ENCODE results near the gene SPATA13. TPM values are rescaled to one million over a fixed set of nuclear protein-coding genes. Genes with fewer than 3 reads are reported as not detected.
"Not testable (repeated sequence)": the region's sequence is repeated elsewhere in the genome, so short reads cannot be mapped to it uniquely, and the experiment has no call there.

The SPATA13 gene
- total RNA-seq, 3 donors from 2014 or later: 6.6 to 84.7 (median 58.7) TPM

- no peak overlapping the region for H3K4me3 ChIP-seq
- H3K36me3 ChIP-seq: no peaks in the 10 kb centered on the region
- no peak for DNase-seq (ENCODE audit: low spot score in 2 of 2)
- no peaks in the 10 kb centered on the region for H3K9me3 ChIP-seq
- H3K27me3 ChIP-seq: no peaks in the 10 kb centered on the region
- TF ChIP-seq POLR2AphosphoS5 (IDR thresholded peaks at IDR 0.05) (no peak), POLR2A (IDR thresholded peaks at IDR 0.05) (no peak)
- TF ChIP-seq, protein P1, sequence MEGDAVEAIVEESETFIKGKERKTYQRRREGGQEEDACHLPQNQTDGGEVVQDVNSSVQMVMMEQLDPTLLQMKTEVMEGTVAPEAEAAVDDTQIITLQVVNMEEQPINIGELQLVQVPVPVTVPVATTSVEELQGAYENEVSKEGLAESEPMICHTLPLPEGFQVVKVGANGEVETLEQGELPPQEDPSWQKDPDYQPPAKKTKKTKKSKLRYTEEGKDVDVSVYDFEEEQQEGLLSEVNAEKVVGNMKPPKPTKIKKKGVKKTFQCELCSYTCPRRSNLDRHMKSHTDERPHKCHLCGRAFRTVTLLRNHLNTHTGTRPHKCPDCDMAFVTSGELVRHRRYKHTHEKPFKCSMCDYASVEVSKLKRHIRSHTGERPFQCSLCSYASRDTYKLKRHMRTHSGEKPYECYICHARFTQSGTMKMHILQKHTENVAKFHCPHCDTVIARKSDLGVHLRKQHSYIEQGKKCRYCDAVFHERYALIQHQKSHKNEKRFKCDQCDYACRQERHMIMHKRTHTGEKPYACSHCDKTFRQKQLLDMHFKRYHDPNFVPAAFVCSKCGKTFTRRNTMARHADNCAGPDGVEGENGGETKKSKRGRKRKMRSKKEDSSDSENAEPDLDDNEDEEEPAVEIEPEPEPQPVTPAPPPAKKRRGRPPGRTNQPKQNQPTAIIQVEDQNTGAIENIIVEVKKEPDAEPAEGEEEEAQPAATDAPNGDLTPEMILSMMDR (IDR thresholded peaks at IDR 0.05): no peak
- H3K4me1 ChIP-seq: no peaks in the 10 kb centered on the region
- H3K27ac ChIP-seq: no peak overlapping the region
- intact Hi-C loops (cut with DNase I; ENCODE audit: low total_unique reads): no loop called here
These were observed 179.6 kb downstream of the SPATA13 start for GRCh38 chr13:24339937-24340607.

DNA sequence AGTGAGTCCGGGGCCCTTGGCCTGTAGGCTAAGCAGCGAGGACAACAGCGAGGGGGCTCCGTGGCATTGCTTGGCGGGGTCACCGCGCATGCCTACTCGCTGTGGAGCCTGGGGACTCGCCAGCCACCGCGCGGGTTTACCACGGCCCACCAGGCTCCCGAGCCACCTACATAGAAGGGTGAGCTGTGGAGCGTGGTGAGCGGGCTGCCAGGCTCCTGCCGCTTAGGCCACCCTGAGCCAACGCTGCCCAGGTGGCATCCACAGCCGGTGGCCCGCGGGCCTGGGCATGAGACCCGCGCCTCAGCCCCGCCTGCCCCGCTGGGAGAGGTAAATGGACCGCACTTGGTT lies 180.1 kb downstream of the SPATA13 start:
- Histone ChIP-seq H3K4me3 (no peak overlapping the region), H3K27me3 (no peaks in the 10 kb centered on the region), H3K36me3 (no peaks in the 10 kb centered on the region), H3K4me1 (no peaks in the 10 kb centered on the region), H3K9me3 (no peaks in the 10 kb centered on the region), H3K27ac (no peak overlapping the region)
- intact Hi-C loops (cut with DNase I; ENCODE audit: low total_unique reads): no loop called here
- DNase-seq (ENCODE audit: low spot score in 2 of 2): no peak
- TF ChIP-seq, protein P1 (IDR thresholded peaks at IDR 0.05): no peak
- TF ChIP-seq POLR2A (IDR thresholded peaks at IDR 0.05) (no peak), POLR2AphosphoS5 (IDR thresholded peaks at IDR 0.05) (no peak)

GRCh38 chr13:24341439-24341838 lies 180.9 kb downstream of the SPATA13 start:
- intact Hi-C loops (cut with DNase I; ENCODE audit: low total_unique reads): no loop called here
- H3K9me3 ChIP-seq: no peaks in the 10 kb centered on the region
- no peaks in the 10 kb centered on the region for H3K4me1 ChIP-seq
- no peaks in the 10 kb centered on the region for H3K27me3 ChIP-seq
- TF ChIP-seq POLR2A (IDR thresholded peaks at IDR 0.05) (no peak), POLR2AphosphoS5 (IDR thresholded peaks at IDR 0.05) (no peak)
- TF ChIP-seq, protein P1 (IDR thresholded peaks at IDR 0.05): no peak
- no peaks in the 10 kb centered on the region for H3K36me3 ChIP-seq
- H3K27ac ChIP-seq: no peak overlapping the region
- no peak overlapping the region for H3K4me3 ChIP-seq
- DNase-seq (ENCODE audit: low spot score in 2 of 2): no peak

- TF ChIP-seq, protein P1 (IDR thresholded peaks at IDR 0.05): no peak
- TF ChIP-seq POLR2A (IDR thresholded peaks at IDR 0.05) (no peak), POLR2AphosphoS5 (IDR thresholded peaks at IDR 0.05) (no peak)
- Histone ChIP-seq H3K4me3 (no peak overlapping the region), H3K36me3 (no peaks in the 10 kb centered on the region), H3K27ac (no peak overlapping the region), H3K4me1 (no peaks in the 10 kb centered on the region), H3K9me3 (no peaks in the 10 kb centered on the region), H3K27me3 (no peaks in the 10 kb centered on the region)
- intact Hi-C loops (cut with DNase I; ENCODE audit: low total_unique reads): no loop called here
- DNase-seq (ENCODE audit: low spot score in 2 of 2): no peak
These were observed 187.9 kb downstream of the SPATA13 start for GRCh38 chr13:24348385-24348784.

DNA sequence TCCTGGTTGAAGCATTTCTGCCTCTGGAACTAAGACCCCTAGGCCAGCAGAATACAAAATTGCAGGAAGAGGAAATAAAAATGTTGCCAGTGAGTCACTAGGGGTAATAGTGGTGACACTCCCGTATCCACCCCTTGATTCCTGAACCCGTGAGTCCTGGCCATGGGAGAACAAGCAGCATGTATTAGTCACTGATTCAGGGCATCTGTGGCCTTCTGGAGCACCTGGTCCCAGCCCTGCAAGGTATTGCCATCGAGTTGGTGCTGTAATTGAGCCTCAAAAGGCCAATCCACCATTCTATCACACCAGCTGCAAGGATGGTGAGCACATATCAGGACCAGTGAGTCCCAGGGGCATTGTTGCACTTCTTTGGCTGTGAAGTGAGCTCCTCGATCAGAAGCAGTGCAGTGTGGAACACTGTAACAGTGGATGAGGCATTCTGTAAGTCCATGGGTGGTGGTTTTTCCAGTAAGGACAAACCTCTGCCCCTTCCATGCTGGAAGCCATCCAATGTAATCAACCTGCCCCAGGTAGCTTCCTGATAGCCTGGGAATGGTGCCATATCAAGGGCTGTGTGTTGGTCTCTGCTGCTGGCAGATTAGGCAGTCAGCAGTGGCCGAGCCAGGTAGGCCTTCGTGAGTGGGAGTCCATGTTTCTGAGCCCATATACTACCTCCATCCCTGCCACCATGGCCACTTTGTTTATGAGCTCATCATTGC lies 188.4 kb downstream of the SPATA13 start:
- Histone ChIP-seq H3K27me3 (no peaks in the 10 kb centered on the region), H3K27ac (no peak overlapping the region), H3K4me3 (no peak overlapping the region), H3K36me3 (no peaks in the 10 kb centered on the region), H3K4me1 (no peaks in the 10 kb centered on the region), H3K9me3 (no peaks in the 10 kb centered on the region)
- TF ChIP-seq POLR2A (IDR thresholded peaks at IDR 0.05): no peak
- no peak for TF ChIP-seq POLR2AphosphoS5 (IDR thresholded peaks at IDR 0.05)
- TF ChIP-seq, protein P1 (IDR thresholded peaks at IDR 0.05): no peak
- no peak for DNase-seq (ENCODE audit: low spot score in 2 of 2)
- intact Hi-C loops (cut with DNase I; ENCODE audit: low total_unique reads): no loop called here

DNA sequence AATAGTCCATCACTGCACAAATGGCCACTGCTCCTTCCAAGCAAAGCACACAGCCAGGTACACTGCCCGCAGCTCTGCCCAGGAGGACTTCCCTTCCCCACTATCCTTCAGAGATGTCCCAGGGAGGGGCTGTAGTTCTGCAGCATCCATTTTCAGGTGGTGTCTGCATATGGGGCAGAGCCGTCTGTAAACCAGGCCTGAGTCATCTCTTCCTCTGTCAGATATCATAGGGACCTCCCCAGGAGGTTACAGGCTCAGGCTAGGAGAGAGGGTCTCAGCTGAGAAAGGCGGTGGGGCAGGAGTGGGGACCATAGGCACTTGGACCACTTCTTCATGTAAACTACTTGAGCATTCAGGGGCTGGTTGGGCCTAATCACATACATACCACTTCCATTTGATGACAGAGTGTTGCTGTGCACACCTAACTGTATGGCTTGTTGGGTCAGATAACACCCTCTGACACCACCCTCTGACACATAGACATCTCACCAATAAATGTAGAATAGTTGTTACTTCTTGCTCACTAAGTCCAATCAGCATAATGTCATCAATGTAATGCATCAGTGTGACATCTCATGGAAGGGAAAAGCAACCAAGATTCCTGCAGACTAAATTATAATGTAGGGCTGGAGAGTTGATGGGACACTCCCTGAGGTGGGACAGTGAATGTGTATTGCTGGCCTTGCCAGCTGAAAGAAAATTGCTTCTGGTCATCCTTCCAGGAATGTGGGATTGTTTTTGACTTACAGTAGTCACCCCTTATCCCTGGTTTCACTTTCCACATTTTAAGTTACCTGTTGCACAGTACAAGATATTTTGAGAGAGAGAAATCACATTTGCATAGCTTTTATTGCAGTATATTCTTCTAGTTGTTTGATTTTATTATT lies 189.5 kb downstream of the SPATA13 start:
- H3K9me3 ChIP-seq; H3K36me3 ChIP-seq; DNase-seq (ENCODE audit: low spot score in 2 of 2); H3K4me3 ChIP-seq; intact Hi-C loops (cut with DNase I; ENCODE audit: low total_unique reads); H3K4me1 ChIP-seq; H3K27me3 ChIP-seq; H3K27ac ChIP-seq: not testable (repeated sequence)
